Measurements from ENCODE around the gene NKTR. TPM values are rescaled to one million over a fixed set of nuclear protein-coding genes. Genes with fewer than 3 reads are reported as not detected.

NKTR gene
- total and polyA plus RNA-seq, 4 experiments from 2014 or later: 8.9 to 269 (median 140) TPM

DNA sequence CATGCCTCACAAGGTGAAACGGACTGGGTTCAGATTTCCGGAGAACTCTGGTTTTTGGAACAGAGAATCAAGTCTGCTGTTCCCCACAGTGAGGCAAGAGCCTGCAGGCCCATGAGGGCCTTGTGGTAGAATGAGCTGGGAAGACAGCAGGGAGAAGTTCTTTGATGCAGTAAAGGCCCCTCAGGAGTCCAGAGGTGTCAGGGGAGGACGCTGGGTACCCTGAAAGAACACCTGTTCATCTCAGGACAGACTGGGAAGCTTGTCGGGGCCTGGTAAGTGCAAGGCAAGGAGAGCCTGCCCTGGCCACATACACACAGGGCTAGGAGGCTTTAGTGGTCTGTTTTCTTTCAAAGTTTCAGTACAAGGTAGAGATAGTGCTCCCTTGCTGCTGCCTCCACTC, 49.3 kb downstream of the NKTR start:
- intact Hi-C loops (cut with micrococcal nuclease): loop anchor here (10.0 kb wide), 1 partner anchor 95 kb away; no protein-coding TSS in a partner anchor
- Mint-ChIP-seq H3K27ac (peak overlapping the region in 3 of 7 donors; percentile 15 to 63 (median 57)), H3K27me3 (no peaks in the 10 kb centered on the region), H3K36me3 (peaks cover 21 to 39% of the 10 kb centered on the region in 2 donors), H3K9me3 (no peaks in the 10 kb centered on the region), H3K4me3 (no peak overlapping the region), H3K4me1 (peaks cover 6 to 30% (median 16%) of the 10 kb centered on the region in 4 donors)
- Histone ChIP-seq H3K36me3 (ENCODE audit: insufficient read depth, low read length) (peaks cover 32% of the 10 kb centered on the region), H3K27ac (ENCODE audit: low read depth, low read length) (no peak overlapping the region), H3K9me3 (ENCODE audit: control insufficient read depth in 1 of 2, low read length in 2 of 2) (no peaks in the 10 kb centered on the region), H3K4me3 (ENCODE audit: low read length in 2 of 2) (no peak overlapping the region), H3K4me1 (ENCODE audit: insufficient read depth, low read length) (peaks cover 18% of the 10 kb centered on the region), H3K27me3 (ENCODE audit: insufficient read depth, low read length) (no peaks in the 10 kb centered on the region)
- ChIA-PET CTCF (ENCODE audit: partially characterized antibody) (interaction anchor here (1.1 kb wide), 1 partner anchor 12 kb away, joined by 4 read pairs; no protein-coding TSS in a partner anchor), POLR2A (ENCODE audit: partially characterized antibody) (interaction anchor here (1.1 to 1.7 kb wide), 2 partner anchors 8 to 68 kb away, joined by 6 read pairs; partner anchors contain the start of gene SEC22C)
- no peak for DNase-seq

DNA sequence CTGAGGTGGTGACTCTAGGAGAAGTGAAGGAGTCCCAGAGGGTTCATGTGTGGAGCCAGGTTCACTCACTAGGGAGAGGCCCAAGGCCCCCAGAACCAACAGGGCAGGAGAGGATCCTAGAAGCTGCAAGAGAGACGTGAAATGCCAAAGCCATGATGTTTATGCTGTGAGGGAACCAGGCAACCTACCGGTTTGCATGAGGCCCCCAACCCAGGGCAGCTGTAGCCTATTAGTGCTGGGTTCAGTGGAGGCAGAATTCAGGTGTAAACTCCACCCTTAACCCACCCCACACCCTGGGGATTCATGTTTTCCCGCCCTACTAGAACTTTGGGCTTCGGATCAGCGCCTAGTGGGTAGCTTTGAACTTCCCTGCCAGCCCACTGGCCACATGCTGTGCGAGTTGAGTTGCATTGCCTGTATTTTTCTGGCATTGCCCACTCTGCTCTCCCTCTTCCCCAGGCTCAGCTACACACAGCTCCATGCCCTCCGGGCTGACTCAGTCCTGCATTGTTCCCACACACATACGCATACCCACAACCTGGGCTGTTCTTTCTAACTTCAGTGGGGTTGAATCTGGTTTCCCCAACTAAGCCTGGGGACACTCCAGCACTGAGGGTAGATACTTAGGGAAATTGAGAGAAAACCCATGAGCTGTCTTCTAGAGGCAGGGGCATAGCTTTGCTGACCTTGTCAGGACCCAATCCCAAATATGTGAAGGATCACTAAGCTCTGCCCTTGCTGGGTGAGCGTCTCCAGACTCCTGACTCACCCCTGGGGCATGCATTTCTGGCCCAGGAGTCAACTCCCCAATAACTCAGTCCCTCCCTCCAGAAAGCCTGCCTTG, 51.0 kb downstream of the NKTR start:
- H3K36me3 ChIP-seq (ENCODE audit: insufficient read depth, low read length): peaks cover 15% of the 10 kb centered on the region
- H3K9me3 Mint-ChIP-seq: no peaks in the 10 kb centered on the region
- ChIA-PET POLR2A (ENCODE audit: partially characterized antibody) (interaction anchor here (1.2 to 1.8 kb wide), 4 partner anchors 10 to 75 kb away, joined by 3 to 7 read pairs (median 6); partner anchors contain the start of genes NKTR and SEC22C), CTCF (ENCODE audit: partially characterized antibody) (interaction anchor here (1.0 to 2.9 kb wide), 4 partner anchors 10 to 103 kb away, joined by 3 to 6 read pairs (median 4); no protein-coding TSS in a partner anchor)
- H3K4me1 ChIP-seq (ENCODE audit: insufficient read depth, low read length): peaks cover 28% of the 10 kb centered on the region
- H3K4me3 Mint-ChIP-seq: peak overlapping the region in 2 of 8 donors; percentile 36 to 40
- no peaks in the 10 kb centered on the region for H3K27me3 ChIP-seq (ENCODE audit: insufficient read depth, low read length)
- H3K27ac ChIP-seq (ENCODE audit: low read depth, low read length): no peak overlapping the region
- no peak overlapping the region for H3K4me3 ChIP-seq (ENCODE audit: low read length in 2 of 2)
- H3K9me3 ChIP-seq (ENCODE audit: control insufficient read depth in 1 of 2, low read length in 2 of 2): no peaks in the 10 kb centered on the region
- H3K27me3 Mint-ChIP-seq: no peaks in the 10 kb centered on the region
- DNase-seq: no peak
- H3K4me1 Mint-ChIP-seq: peaks cover 6 to 35% (median 21%) of the 10 kb centered on the region in 4 donors
- intact Hi-C loops (cut with micrococcal nuclease): loop anchor here (10.0 kb wide), 1 partner anchor 93 kb away; no protein-coding TSS in a partner anchor
- H3K36me3 Mint-ChIP-seq: peaks cover 17 to 25% of the 10 kb centered on the region in 2 donors
- H3K27ac Mint-ChIP-seq: peak overlapping the region in 4 of 7 donors; percentile 47 to 90 (median 64)

DNA sequence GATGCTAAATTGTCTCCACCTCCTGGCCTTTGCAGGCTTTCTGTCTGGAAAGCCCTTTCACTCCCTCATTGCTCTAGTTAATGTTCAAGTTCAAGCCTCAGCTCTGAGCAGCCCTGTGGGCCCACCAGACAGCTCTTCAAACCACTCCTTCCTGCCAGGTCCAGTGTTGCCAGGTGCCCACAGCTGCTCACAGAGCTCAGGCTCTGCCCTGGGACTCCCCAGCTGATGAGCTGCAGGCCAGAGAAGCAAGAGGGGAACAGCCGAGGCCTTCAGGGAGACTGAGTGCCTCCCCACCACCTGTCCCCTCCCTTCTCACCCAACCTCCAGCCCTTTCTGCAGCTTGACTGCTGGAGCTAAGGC, 51.7 kb downstream of the NKTR start:
- CTCF ChIA-PET (ENCODE audit: partially characterized antibody): interaction anchor here (0.7 to 2.9 kb wide), 6 partner anchors 9 to 102 kb away, joined by 3 to 6 read pairs (median 4); partner anchors contain the start of gene SEC22C
- H3K27ac Mint-ChIP-seq: peak overlapping the region; percentile 2 to 90 (median 46)

DNA sequence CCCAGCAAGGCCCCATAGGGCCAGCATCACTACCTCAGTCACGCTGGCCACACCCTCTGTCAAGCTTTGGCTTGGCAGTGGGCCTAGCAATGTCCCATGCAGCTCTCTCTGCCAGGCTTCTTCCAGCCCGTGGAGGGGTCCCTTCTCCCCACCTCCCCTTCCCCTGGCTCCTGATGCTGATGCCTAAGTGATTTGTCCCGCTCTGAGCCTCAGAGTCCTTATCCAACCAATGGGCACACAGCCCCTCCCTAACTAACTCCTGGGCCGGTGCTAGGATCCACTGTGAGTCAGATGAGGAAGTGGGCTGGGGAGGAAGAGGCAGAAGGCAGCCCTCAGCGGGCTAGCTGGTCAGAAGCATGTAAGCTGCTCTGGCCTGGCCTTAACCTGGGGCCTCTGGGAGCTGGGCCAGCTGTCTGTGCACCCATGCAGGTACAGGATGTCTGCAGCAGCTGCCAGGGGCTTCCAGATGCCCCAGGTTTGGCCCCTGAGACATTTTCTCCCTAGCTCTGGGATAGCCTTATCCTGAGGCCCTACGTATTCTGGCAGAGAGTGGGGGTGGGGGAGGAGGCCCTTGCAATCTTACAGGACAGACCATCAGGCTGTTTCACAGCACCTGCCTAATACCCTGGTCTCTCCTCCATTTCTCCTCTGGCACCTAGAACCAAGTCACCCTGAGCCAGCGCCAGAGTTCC, 52.3 kb downstream of the NKTR start:
- intact Hi-C loops (cut with micrococcal nuclease): loop anchor here (10.0 kb wide), 1 partner anchor 92 kb away; no protein-coding TSS in a partner anchor
- peaks cover 4% of the 10 kb centered on the region for H3K36me3 ChIP-seq (ENCODE audit: insufficient read depth, low read length)
- ChIA-PET POLR2A (ENCODE audit: partially characterized antibody) (interaction anchor here (1.8 kb wide), 2 partner anchors 12 to 52 kb away, joined by 7 to 12 read pairs; partner anchors contain the start of gene NKTR), CTCF (ENCODE audit: partially characterized antibody) (interaction anchor here (0.7 to 2.9 kb wide), 5 partner anchors 11 to 102 kb away, joined by 3 to 6 read pairs (median 3); partner anchors contain the start of gene SEC22C)
- no peak for DNase-seq
- peaks cover 28% of the 10 kb centered on the region for H3K4me1 ChIP-seq (ENCODE audit: insufficient read depth, low read length)
- no peaks in the 10 kb centered on the region for H3K9me3 ChIP-seq (ENCODE audit: control insufficient read depth in 1 of 2, low read length in 2 of 2)
- H3K27me3 Mint-ChIP-seq: no peaks in the 10 kb centered on the region
- no peaks in the 10 kb centered on the region for H3K27me3 ChIP-seq (ENCODE audit: insufficient read depth, low read length)
- peaks cover 6 to 29% (median 20%) of the 10 kb centered on the region in 4 donors for H3K4me1 Mint-ChIP-seq
- H3K4me3 Mint-ChIP-seq: peak overlapping the region; percentile 62 to 95 (median 86)
- H3K4me3 ChIP-seq (ENCODE audit: low read length in 2 of 2): no peak overlapping the region
- H3K9me3 Mint-ChIP-seq: peaks cover 0 to 2% (median 0%) of the 10 kb centered on the region in 8 donors
- H3K36me3 Mint-ChIP-seq: peaks cover 10 to 13% of the 10 kb centered on the region in 2 donors
- H3K27ac ChIP-seq (ENCODE audit: low read depth, low read length): no peak overlapping the region
- peak overlapping the region in 6 of 7 donors; percentile 11 to 79 (median 30) for H3K27ac Mint-ChIP-seq

More for the DNA sequence above, 51.7 kb downstream of the NKTR start:
- no peak for DNase-seq
- Histone ChIP-seq H3K27ac (ENCODE audit: low read depth, low read length) (no peak overlapping the region), H3K9me3 (ENCODE audit: control insufficient read depth in 1 of 2, low read length in 2 of 2) (no peaks in the 10 kb centered on the region), H3K27me3 (ENCODE audit: insufficient read depth, low read length) (no peaks in the 10 kb centered on the region), H3K4me3 (ENCODE audit: low read length in 2 of 2) (no peak overlapping the region), H3K4me1 (ENCODE audit: insufficient read depth, low read length) (peaks cover 28% of the 10 kb centered on the region), H3K36me3 (ENCODE audit: insufficient read depth, low read length) (peaks cover 9% of the 10 kb centered on the region)
- Mint-ChIP-seq H3K9me3 (peaks cover 0 to 2% (median 0%) of the 10 kb centered on the region in 8 donors), H3K4me1 (peaks cover 6 to 29% (median 20%) of the 10 kb centered on the region in 4 donors), H3K36me3 (peaks cover 11 to 19% of the 10 kb centered on the region in 2 donors), H3K27me3 (no peaks in the 10 kb centered on the region), H3K4me3 (peak overlapping the region in 1 of 8 donors; percentile 36)
- POLR2A ChIA-PET (ENCODE audit: partially characterized antibody): interaction anchor here (1.8 kb wide), 2 partner anchors 11 to 76 kb away, joined by 5 to 7 read pairs; no protein-coding TSS in a partner anchor
- intact Hi-C loops (cut with micrococcal nuclease): loop anchor here (10.0 kb wide), 1 partner anchor 93 kb away; no protein-coding TSS in a partner anchor

DNA sequence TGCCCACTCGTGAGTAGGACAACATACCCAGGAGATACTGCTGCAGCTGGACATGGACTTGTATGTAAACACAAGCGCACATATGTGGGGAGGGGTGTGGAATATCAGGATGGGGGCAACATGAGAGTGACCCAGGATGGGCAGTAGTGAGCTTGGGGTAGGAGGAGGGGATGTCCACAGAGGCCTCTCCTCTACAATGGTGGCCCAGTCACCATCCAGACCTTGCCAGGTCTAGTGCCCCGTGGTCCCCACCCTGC, 52.7 kb downstream of the NKTR start:
- peaks cover 6 to 9% of the 10 kb centered on the region in 2 donors for H3K36me3 Mint-ChIP-seq

DNA sequence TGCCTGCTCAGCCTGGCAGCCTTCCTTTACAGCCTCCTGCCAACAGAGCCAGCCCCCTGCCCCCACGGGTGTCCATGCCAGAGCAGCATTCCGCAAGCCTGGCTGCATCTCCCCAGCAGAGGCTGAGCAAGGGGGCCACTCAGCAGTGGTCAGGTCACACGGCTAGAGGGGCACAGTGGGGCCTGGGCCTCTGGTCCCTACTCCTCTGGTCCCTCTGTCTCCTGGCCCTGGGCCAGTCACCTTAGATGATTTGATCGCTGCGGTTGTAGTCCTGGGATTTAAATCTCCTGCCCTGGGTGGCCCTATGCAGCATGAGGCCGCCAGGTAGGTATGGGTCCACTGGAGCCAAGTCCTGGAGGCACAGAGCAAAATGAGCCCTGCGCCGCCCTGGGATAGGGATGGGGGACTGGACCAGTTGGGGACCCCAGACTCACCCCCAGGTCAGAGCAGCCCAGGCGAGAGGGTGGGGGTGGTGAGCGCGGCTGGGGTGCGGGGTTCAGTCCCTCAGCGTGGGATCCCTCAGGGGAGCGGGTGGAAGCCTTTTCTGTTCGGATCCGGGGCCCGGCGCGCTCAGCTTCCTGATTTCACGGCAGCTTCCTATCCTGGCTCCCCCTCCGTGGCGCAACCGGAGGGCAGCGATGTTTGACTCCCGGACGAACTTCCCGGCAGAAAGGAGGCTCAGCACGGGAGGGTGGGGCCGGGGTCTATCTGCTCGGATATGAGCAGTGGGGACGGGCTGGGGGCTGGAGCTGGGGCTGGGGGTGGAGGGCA, 53.3 kb downstream of the NKTR start, which contains the start of gene ZBTB47:
Gene ZBTB47, plus strand, starts transcription at position 138 of the 771 bp plus-strand sequence. CDS start 4,659 bp downstream, outside the sequence.
- Mint-ChIP-seq H3K9me3 (peaks cover 0 to 2% (median 0%) of the 10 kb centered on the region in 8 donors), H3K36me3 (peaks cover 5 to 6% of the 10 kb centered on the region in 2 donors), H3K4me1 (peaks cover 6 to 27% (median 19%) of the 10 kb centered on the region in 4 donors), H3K27me3 (no peaks in the 10 kb centered on the region), H3K27ac (peak within 1 kb of the TSS in 5 of 7 donors; percentile 41 to 85 (median 75)), H3K4me3 (peak within 1 kb of the TSS; percentile 82 to 95 (median 86))
- ChIA-PET CTCF (ENCODE audit: partially characterized antibody) (interaction anchor here (2.9 kb wide), 1 partner anchor 12 kb away, joined by 6 read pairs; no protein-coding TSS in a partner anchor), POLR2A (ENCODE audit: partially characterized antibody) (interaction anchor here (1.2 to 1.8 kb wide), 3 partner anchors 53 to 72 kb away, joined by 4 to 12 read pairs (median 5); partner anchors contain the start of genes NKTR, SEC22C and SS18L2)
- Histone ChIP-seq H3K36me3 (ENCODE audit: insufficient read depth, low read length) (no peaks in the 10 kb centered on the region), H3K27ac (ENCODE audit: low read depth, low read length) (no peak within 1 kb of the TSS), H3K4me1 (ENCODE audit: insufficient read depth, low read length) (peaks cover 28% of the 10 kb centered on the region), H3K27me3 (ENCODE audit: insufficient read depth, low read length) (no peaks in the 10 kb centered on the region), H3K9me3 (ENCODE audit: control insufficient read depth in 1 of 2, low read length in 2 of 2) (no peaks in the 10 kb centered on the region), H3K4me3 (ENCODE audit: low read length in 2 of 2) (peak within 1 kb of the TSS; percentile 19 to 54)
- peak in 2 of 5 donors; percentile 11 to 16 for DNase-seq
- intact Hi-C loops (cut with micrococcal nuclease): loop anchor here (10.0 kb wide), 1 partner anchor 91 kb away; no protein-coding TSS in a partner anchor

More for the DNA sequence above, 52.7 kb downstream of the NKTR start:
- Histone ChIP-seq H3K9me3 (ENCODE audit: control insufficient read depth in 1 of 2, low read length in 2 of 2) (no peaks in the 10 kb centered on the region), H3K4me3 (ENCODE audit: low read length in 2 of 2) (no peak overlapping the region), H3K4me1 (ENCODE audit: insufficient read depth, low read length) (peaks cover 28% of the 10 kb centered on the region), H3K27ac (ENCODE audit: low read depth, low read length) (no peak overlapping the region), H3K27me3 (ENCODE audit: insufficient read depth, low read length) (no peaks in the 10 kb centered on the region), H3K36me3 (ENCODE audit: insufficient read depth, low read length) (no peaks in the 10 kb centered on the region)
- intact Hi-C loops (cut with micrococcal nuclease): loop anchor here (10.0 kb wide), 1 partner anchor 92 kb away; no protein-coding TSS in a partner anchor
- no peak for DNase-seq
- POLR2A ChIA-PET (ENCODE audit: partially characterized antibody): interaction anchor here (1.8 kb wide), 1 partner anchor 52 kb away, joined by 12 read pairs; the partner anchor contains the start of gene NKTR
- CTCF ChIA-PET (ENCODE audit: partially characterized antibody): interaction anchor here (1.5 to 2.9 kb wide), 2 partner anchors 11 to 39 kb away, joined by 5 to 6 read pairs; no protein-coding TSS in a partner anchor
- Mint-ChIP-seq H3K4me1 (peaks cover 6 to 27% (median 19%) of the 10 kb centered on the region in 4 donors), H3K4me3 (peak overlapping the region; percentile 62 to 95 (median 86)), H3K27me3 (no peaks in the 10 kb centered on the region), H3K27ac (peak overlapping the region in 4 of 7 donors; percentile 18 to 79 (median 30)), H3K9me3 (peaks cover 0 to 2% (median 0%) of the 10 kb centered on the region in 8 donors)
